ENCODE data around the gene CYB5R3. TPM values are rescaled to one million over a fixed set of nuclear protein-coding genes. Genes with fewer than 3 reads are reported as not detected.
A peak's percentile ranks its signal among the peaks of the same experiment; 100 is the strongest.
"Not testable (repeated sequence)": the region's sequence is repeated elsewhere in the genome, so short reads cannot be mapped to it uniquely, and the experiment has no call there.

Gene CYB5R3
- polyA plus RNA-seq, 3 donors = 49.7 to 76.4 (median 54.0) TPM

GRCh38 chr22:42582987-42583386, 66.2 kb downstream of the CYB5R3 start:
- no peak overlapping the region for H3K27ac ChIP-seq (ENCODE audit: low read depth in 1 of 2, low read length in 2 of 2)
- peaks cover 26% of the 10 kb centered on the region for H4K20me1 ChIP-seq (ENCODE audit: insufficient read depth, low read length)
- H3K79me2 ChIP-seq (ENCODE audit: insufficient read depth, low read length) = peaks cover 7% of the 10 kb centered on the region
- peaks cover 0 to 2% (median 2%) of the 10 kb centered on the region in 3 donors for H3K27me3 Mint-ChIP-seq (ENCODE audit: low read depth in 3 of 3)
- intact Hi-C loops (cut with micrococcal nuclease) = no loop called here
- peaks cover 37 to 46% of the 10 kb centered on the region in 2 donors for H3K4me1 ChIP-seq (ENCODE audit: control insufficient read depth in 1 of 2, insufficient read depth in 2 of 2, low read length in 2 of 2)
- no peak for TF ChIP-seq CTCF (IDR thresholded peaks at IDR 0.05)
- no peak for DNase-seq
- H3K4me1 Mint-ChIP-seq = peaks cover 43% of the 10 kb centered on the region
- 100% methylated on average over 1 of the region's 1 CpG for WGBS (ENCODE audit: insufficient coverage)
- H3K9me3 ChIP-seq (replicated peaks in 1 of 2; ENCODE audit: control insufficient read depth in 1 of 2, insufficient read depth in 1 of 2, low read length in 2 of 2) = no peaks in the 10 kb centered on the region
- no peaks in the 10 kb centered on the region for H3K27me3 ChIP-seq (ENCODE audit: control insufficient read depth in 2 of 2, insufficient read depth in 2 of 2, low read length in 2 of 2)
- no peak overlapping the region for H2AFZ ChIP-seq (ENCODE audit: insufficient read depth, low read depth, low read length, poor library complexity, severe bottlenecking)
- H3K9ac ChIP-seq (ENCODE audit: insufficient read depth, low read length, poor library complexity, severe bottlenecking) = no peak overlapping the region
- no peak overlapping the region for H3K4me3 ChIP-seq (replicated peaks in 1 of 3; ENCODE audit: low read depth in 2 of 3, low read length in 3 of 3)
- H3K36me3 ChIP-seq (replicated peaks in 1 of 2; ENCODE audit: control insufficient read depth in 1 of 2, insufficient read depth in 2 of 2, low read length in 2 of 2) = peaks cover 38 to 52% of the 10 kb centered on the region in 2 donors
- H3K4me3 Mint-ChIP-seq = no peak overlapping the region
- H3K36me3 Mint-ChIP-seq = peaks cover 35 to 64% of the 10 kb centered on the region in 2 donors
- no peaks in the 10 kb centered on the region for H3K9me3 Mint-ChIP-seq
- peak overlapping the region in 1 of 7 donors; percentile 52 for H3K27ac Mint-ChIP-seq
- no peak overlapping the region for H3K4me2 ChIP-seq (replicated peaks; ENCODE audit: extremely low read depth, low read length, poor library complexity, severe bottlenecking)

GRCh38 chr22:42581762-42582716, 67.2 kb downstream of the CYB5R3 start:
- H3K4me3 Mint-ChIP-seq = peak overlapping the region; percentile 91 to 94
- peak overlapping the region; percentile 71 for H2AFZ ChIP-seq (ENCODE audit: insufficient read depth, low read depth, low read length, poor library complexity, severe bottlenecking)
- H3K4me1 Mint-ChIP-seq = peaks cover 33% of the 10 kb centered on the region
- H3K36me3 ChIP-seq (replicated peaks in 1 of 2; ENCODE audit: control insufficient read depth in 1 of 2, insufficient read depth in 2 of 2, low read length in 2 of 2) = peaks cover 44 to 62% of the 10 kb centered on the region in 2 donors
- peak; percentile 43 to 58 (median 54) for DNase-seq
- H3K27me3 Mint-ChIP-seq (ENCODE audit: low read depth in 3 of 3) = peaks cover 0 to 2% (median 2%) of the 10 kb centered on the region in 3 donors
- TF ChIP-seq CTCF (IDR thresholded peaks at IDR 0.05) = no peak
- peaks cover 7% of the 10 kb centered on the region for H3K79me2 ChIP-seq (ENCODE audit: insufficient read depth, low read length)
- H3K4me2 ChIP-seq (replicated peaks; ENCODE audit: extremely low read depth, low read length, poor library complexity, severe bottlenecking) = peak overlapping the region; percentile 73
- H3K27ac ChIP-seq (ENCODE audit: low read depth in 1 of 2, low read length in 2 of 2) = peak overlapping the region in 1 of 2 donors; percentile 48
- H3K9me3 ChIP-seq (replicated peaks in 1 of 2; ENCODE audit: control insufficient read depth in 1 of 2, insufficient read depth in 1 of 2, low read length in 2 of 2) = no peaks in the 10 kb centered on the region
- no peaks in the 10 kb centered on the region for H3K9me3 Mint-ChIP-seq
- intact Hi-C loops (cut with micrococcal nuclease) = no loop called here
- 4% methylated on average over 56 of the region's 64 CpGs for WGBS (ENCODE audit: insufficient coverage)
- peak overlapping the region; percentile 44 to 78 (median 74) for H3K4me3 ChIP-seq (replicated peaks in 1 of 3; ENCODE audit: low read depth in 2 of 3, low read length in 3 of 3)
- peaks cover 35 to 68% of the 10 kb centered on the region in 2 donors for H3K36me3 Mint-ChIP-seq
- peak overlapping the region in 5 of 7 donors; percentile 10 to 81 (median 58) for H3K27ac Mint-ChIP-seq
- peak overlapping the region; percentile 72 for H3K9ac ChIP-seq (ENCODE audit: insufficient read depth, low read length, poor library complexity, severe bottlenecking)
- no peaks in the 10 kb centered on the region for H3K27me3 ChIP-seq (ENCODE audit: control insufficient read depth in 2 of 2, insufficient read depth in 2 of 2, low read length in 2 of 2)
- peaks cover 27 to 36% of the 10 kb centered on the region in 2 donors for H3K4me1 ChIP-seq (ENCODE audit: control insufficient read depth in 1 of 2, insufficient read depth in 2 of 2, low read length in 2 of 2)
- peaks cover 19% of the 10 kb centered on the region for H4K20me1 ChIP-seq (ENCODE audit: insufficient read depth, low read length)

- H3K27me3 Mint-ChIP-seq (ENCODE audit: low read depth in 3 of 3); DNase-seq; H3K79me2 ChIP-seq (ENCODE audit: insufficient read depth, low read length); intact Hi-C loops (cut with micrococcal nuclease); H3K9me3 Mint-ChIP-seq; H3K27me3 ChIP-seq (ENCODE audit: control insufficient read depth in 2 of 2, insufficient read depth in 2 of 2, low read length in 2 of 2); H3K9me3 ChIP-seq (replicated peaks in 1 of 2; ENCODE audit: control insufficient read depth in 1 of 2, insufficient read depth in 1 of 2, low read length in 2 of 2): not testable (repeated sequence)
- 0% methylated on average over 8 of the region's 22 CpGs for WGBS (ENCODE audit: insufficient coverage)
- Mint-ChIP-seq H3K36me3 (peaks cover 35 to 63% of the 10 kb centered on the region in 2 donors), H3K4me3 (peak overlapping the region; percentile 91 to 94), H3K4me1 (peaks cover 26% of the 10 kb centered on the region), H3K27ac (peak overlapping the region in 5 of 7 donors; percentile 26 to 88 (median 80))
- peak overlapping the region; percentile 71 for H2AFZ ChIP-seq (ENCODE audit: insufficient read depth, low read depth, low read length, poor library complexity, severe bottlenecking)
- H4K20me1 ChIP-seq (ENCODE audit: insufficient read depth, low read length) = peaks cover 17% of the 10 kb centered on the region
- H3K27ac ChIP-seq (ENCODE audit: low read depth in 1 of 2, low read length in 2 of 2) = peak overlapping the region in 1 of 2 donors; percentile 48
- H3K36me3 ChIP-seq (replicated peaks in 1 of 2; ENCODE audit: control insufficient read depth in 1 of 2, insufficient read depth in 2 of 2, low read length in 2 of 2) = peaks cover 44 to 64% of the 10 kb centered on the region in 2 donors
- peak overlapping the region; percentile 44 to 78 (median 74) for H3K4me3 ChIP-seq (replicated peaks in 1 of 3; ENCODE audit: low read depth in 2 of 3, low read length in 3 of 3)
- peaks cover 20 to 29% of the 10 kb centered on the region in 2 donors for H3K4me1 ChIP-seq (ENCODE audit: control insufficient read depth in 1 of 2, insufficient read depth in 2 of 2, low read length in 2 of 2)
- peak overlapping the region; percentile 72 for H3K9ac ChIP-seq (ENCODE audit: insufficient read depth, low read length, poor library complexity, severe bottlenecking)
- H3K4me2 ChIP-seq (replicated peaks; ENCODE audit: extremely low read depth, low read length, poor library complexity, severe bottlenecking) = peak overlapping the region; percentile 73
Measured at GRCh38 chr22:42581194-42581761, 67.9 kb downstream of the CYB5R3 start.
